Raji (cell line): Measurements from ENCODE around the gene NDUFS6.
A peak's percentile ranks its signal among the peaks of the same experiment; 100 is the strongest.

ENCODE experiments used
- POLR2A ChIP-seq: IDR thresholded peaks from 2 replicates; pipeline ENCODE4 v1.6.1; 2011; ENCODE audit warnings: low read depth, low read length, control low read depth; ENCODE audit not compliant: insufficient read depth

NDUFS6 gene

GRCh38 chr5:1762121-1762882 lies 38.9 kb upstream of the NDUFS6 start:
- TF ChIP-seq POLR2A = no peak

- TF ChIP-seq POLR2A = no peak
These were observed 38.2 kb upstream of the NDUFS6 start for GRCh38 chr5:1762883-1763547.

- TF ChIP-seq POLR2A = no peak
These were observed 37.7 kb upstream of the NDUFS6 start for GRCh38 chr5:1763548-1763911.

- no peak for TF ChIP-seq POLR2A
These were observed 37.1 kb upstream of the NDUFS6 start for GRCh38 chr5:1763960-1764605.

- no peak for TF ChIP-seq POLR2A
These were observed 36.6 kb upstream of the NDUFS6 start for GRCh38 chr5:1764606-1764960.

- peak; percentile 37; the same call in 1 of the 2 replicates for TF ChIP-seq POLR2A
These were observed 35.9 kb upstream of the NDUFS6 start for GRCh38 chr5:1765141-1765879.

GRCh38 chr5:1765880-1766235 lies 35.3 kb upstream of the NDUFS6 start:
- no peak for TF ChIP-seq POLR2A

- TF ChIP-seq POLR2A = no peak
These were observed 33.5 kb upstream of the NDUFS6 start for GRCh38 chr5:1767524-1768282.

- no peak for TF ChIP-seq POLR2A
These were observed 32.8 kb upstream of the NDUFS6 start for GRCh38 chr5:1768283-1769000.

GRCh38 chr5:1769017-1769640 lies 32.1 kb upstream of the NDUFS6 start:
- no peak for TF ChIP-seq POLR2A

GRCh38 chr5:1769752-1770442 lies 31.3 kb upstream of the NDUFS6 start:
- no peak for TF ChIP-seq POLR2A

- no peak for TF ChIP-seq POLR2A
These were observed 30.8 kb upstream of the NDUFS6 start for GRCh38 chr5:1770443-1770802.
